ENCODE measurements around the gene EPHB2.
"Not testable (repeated sequence)": the region's sequence is repeated elsewhere in the genome, so short reads cannot be mapped to it uniquely, and the experiment has no call there.

EPHB2 gene

GRCh38 chr1:22830757-22831340 is 120.2 kb downstream of the EPHB2 start:
- TF ChIP-seq CTCF (IDR thresholded peaks at IDR 0.05; ENCODE audit: low read length, missing control alignments): no peak
- no peak for DNase-seq (ENCODE audit: low read depth)

GRCh38 chr1:22831729-22832413 is 121.2 kb downstream of the EPHB2 start:
- DNase-seq (ENCODE audit: low read depth): peak; percentile 80
- no peak for TF ChIP-seq CTCF (IDR thresholded peaks at IDR 0.05; ENCODE audit: low read length, missing control alignments)
- no peak overlapping the region for H3K4me3 ChIP-seq (replicated peaks; ENCODE audit: low read depth, low read length)

More at GRCh38 chr1:22830757-22831340, 120.2 kb downstream of the EPHB2 start:
- H3K4me3 ChIP-seq (replicated peaks; ENCODE audit: low read depth, low read length): no peak overlapping the region

GRCh38 chr1:22832414-22832786 is 121.8 kb downstream of the EPHB2 start:
- no peak overlapping the region for H3K4me3 ChIP-seq (replicated peaks; ENCODE audit: low read depth, low read length)
- peak; percentile 31 for DNase-seq (ENCODE audit: low read depth)

GRCh38 chr1:22833699-22834098 is 123.1 kb downstream of the EPHB2 start:
- H3K4me3 ChIP-seq (replicated peaks; ENCODE audit: low read depth, low read length): no peak overlapping the region
- no peak for DNase-seq (ENCODE audit: low read depth)
- TF ChIP-seq CTCF (IDR thresholded peaks at IDR 0.05; ENCODE audit: low read length, missing control alignments): no peak

More at GRCh38 chr1:22832414-22832786, 121.8 kb downstream of the EPHB2 start:
- TF ChIP-seq CTCF (IDR thresholded peaks at IDR 0.05; ENCODE audit: low read length, missing control alignments): no peak

- H3K4me3 ChIP-seq (replicated peaks; ENCODE audit: low read depth, low read length): not testable (repeated sequence)
- peak; percentile 65 for DNase-seq (ENCODE audit: low read depth)
These were observed 123.8 kb downstream of the EPHB2 start for GRCh38 chr1:22834420-22834819.

- DNase-seq (ENCODE audit: low read depth): no peak
- TF ChIP-seq CTCF (IDR thresholded peaks at IDR 0.05; ENCODE audit: low read length, missing control alignments): no peak
- no peak overlapping the region for H3K4me3 ChIP-seq (replicated peaks; ENCODE audit: low read depth, low read length)
These were observed 125.1 kb downstream of the EPHB2 start for GRCh38 chr1:22835636-22836319.

GRCh38 chr1:22836850-22837249 is 126.2 kb downstream of the EPHB2 start:
- no peak for TF ChIP-seq CTCF (IDR thresholded peaks at IDR 0.05; ENCODE audit: low read length, missing control alignments)
- no peak overlapping the region for H3K4me3 ChIP-seq (replicated peaks; ENCODE audit: low read depth, low read length)
- no peak for DNase-seq (ENCODE audit: low read depth)

Data from fibroblast of pulmonary artery (primary cell).